ENCODE measurements around the gene SCTR.

GRCh38 chr2:119438128-119438656, 86.1 kb downstream of the SCTR start:
- TF ChIP-seq CTCF (IDR thresholded peaks at IDR 0.05) (no peak), POLR2A (IDR thresholded peaks at IDR 0.05) (no peak)

All from adrenal gland (tissue), 5 donors.